Fibroblast of skin of left quadriceps (primary cell): Measurements from ENCODE around the gene TIMP2.
"Not testable (repeated sequence)": the region's sequence is repeated elsewhere in the genome, so short reads cannot be mapped to it uniquely, and the experiment has no call there.

Source experiments
- DNase-seq, 2 experiments: peaks; one replicate each; pipeline ENCODE4 v3.0.0-alpha.2; 2013; ENCODE audit warnings: low read depth in 2 of 2

Gene TIMP2

GRCh38 chr17:78956254-78956653 is 31.1 kb upstream of the TIMP2 start:
- no peak for DNase-seq

GRCh38 chr17:78954684-78955083 is 29.5 kb upstream of the TIMP2 start:
- DNase-seq: no peak

DNA sequence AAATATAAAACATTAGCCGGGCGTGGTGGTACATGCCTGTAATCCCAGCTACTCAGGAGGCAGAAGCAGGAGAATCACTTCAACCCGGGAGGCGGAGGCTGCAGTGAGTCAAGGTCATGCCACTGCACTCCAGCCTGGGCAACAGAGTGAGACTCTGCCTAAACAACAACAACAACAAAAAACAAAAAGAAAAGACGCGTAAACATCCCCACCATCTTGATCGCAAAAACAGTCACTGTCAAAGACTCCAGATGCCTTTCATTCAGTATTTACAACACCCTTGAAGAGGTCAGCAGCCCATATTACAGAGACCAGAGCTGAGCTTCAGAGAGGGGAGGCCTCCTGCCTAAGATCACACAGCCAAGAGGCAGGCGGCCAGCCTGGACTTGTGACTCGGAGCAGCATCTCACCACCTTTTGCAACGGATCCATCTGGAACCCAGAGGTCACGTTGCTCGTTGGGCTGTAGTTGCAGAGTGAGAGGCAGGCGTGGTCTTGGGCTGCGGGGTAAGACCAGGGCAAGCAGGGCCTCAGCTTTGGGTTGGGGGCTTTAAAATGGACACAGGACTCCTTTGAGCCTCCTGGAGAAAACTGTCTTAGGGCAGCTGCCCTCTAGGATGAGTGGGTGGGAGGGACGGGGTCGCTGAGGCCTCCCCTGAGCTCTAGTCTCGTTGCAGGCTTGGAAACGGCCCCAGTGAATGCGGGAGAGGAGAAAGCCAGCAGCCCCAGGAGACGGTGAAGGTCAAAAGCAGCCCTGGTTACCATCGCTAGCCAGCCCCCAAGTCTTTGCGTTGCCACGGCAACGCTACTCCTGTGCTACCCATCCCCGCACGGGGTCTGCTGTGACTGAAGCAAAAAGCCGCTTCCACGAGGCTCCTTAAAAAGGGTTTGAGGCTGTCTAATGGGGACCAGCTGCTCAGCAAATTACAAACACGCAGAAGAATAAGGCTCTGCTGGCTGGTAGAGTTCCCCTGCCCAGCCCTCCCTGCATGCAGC is 28.5 kb upstream of the TIMP2 start:
- DNase-seq: no peak

GRCh38 chr17:78952706-78953105 is 27.5 kb upstream of the TIMP2 start:
- no peak for DNase-seq

- DNase-seq: no peak
Observed at GRCh38 chr17:78951967-78952551, 26.9 kb upstream of the TIMP2 start.

GRCh38 chr17:78950870-78951269 is 25.7 kb upstream of the TIMP2 start:
- no peak for DNase-seq

DNA sequence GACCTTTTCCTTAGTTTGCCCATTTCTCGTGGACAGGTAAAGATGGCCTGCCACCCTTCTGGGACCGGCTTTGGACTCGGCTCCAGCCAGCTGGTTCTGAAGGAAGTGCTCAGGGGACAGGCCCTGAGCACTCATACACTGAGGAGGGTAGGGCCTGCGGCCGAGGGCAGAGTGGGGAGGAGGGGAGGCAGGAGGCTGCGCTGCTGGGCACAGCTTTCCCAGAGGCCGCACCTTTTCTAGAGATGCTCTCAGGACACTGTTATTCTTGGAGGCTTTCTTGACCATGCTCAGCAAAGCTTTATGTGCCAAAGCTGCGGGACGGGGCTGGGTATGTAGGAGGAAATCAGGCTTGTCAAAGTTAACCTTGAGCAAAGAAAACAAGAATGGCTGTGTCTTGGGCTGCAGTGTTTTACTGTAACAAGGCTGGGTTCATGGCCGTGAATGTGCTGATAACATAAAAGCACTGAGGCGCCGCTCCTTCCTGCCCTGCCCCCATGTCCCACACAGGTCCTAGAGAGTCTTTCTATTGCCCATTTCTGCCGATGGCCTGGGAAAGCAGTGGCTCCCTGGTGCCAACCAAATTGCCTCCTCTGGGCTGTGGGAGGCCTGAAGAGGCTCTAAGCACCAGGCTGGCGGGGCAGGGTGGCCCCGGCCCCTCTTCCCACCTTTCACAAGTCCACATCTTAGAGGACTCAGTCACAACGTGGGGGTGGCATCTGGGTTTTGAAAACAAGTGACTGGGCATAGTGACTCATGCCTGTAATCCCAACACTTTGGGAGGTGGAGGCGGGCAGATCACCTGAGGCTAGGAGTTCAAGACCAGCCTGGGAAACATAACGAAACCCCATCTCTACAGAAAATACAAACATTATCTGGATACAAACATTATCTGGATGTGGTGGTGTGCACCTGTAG is 22.3 kb upstream of the TIMP2 start:
- DNase-seq: no peak

DNA sequence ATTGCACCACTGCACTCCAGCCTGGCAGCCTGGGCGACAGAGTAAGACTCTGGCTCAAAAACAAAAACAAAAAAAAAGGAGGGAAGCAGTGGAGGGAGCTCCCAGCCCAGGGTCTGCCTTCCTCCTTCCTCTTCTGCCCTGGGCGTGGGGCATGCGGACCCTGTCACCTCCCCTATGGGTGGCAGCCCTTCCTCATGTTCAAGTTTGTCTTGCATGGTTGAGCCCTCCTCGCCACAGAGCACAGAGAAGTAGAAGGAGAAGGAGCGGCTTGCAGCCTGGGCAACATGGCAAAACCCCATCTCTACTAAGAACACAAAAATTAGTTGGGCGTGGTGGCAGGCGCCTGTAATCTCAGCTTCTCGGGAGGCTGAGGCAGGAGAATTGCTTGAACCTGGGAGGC is 21.4 kb upstream of the TIMP2 start:
- no peak for DNase-seq

DNA sequence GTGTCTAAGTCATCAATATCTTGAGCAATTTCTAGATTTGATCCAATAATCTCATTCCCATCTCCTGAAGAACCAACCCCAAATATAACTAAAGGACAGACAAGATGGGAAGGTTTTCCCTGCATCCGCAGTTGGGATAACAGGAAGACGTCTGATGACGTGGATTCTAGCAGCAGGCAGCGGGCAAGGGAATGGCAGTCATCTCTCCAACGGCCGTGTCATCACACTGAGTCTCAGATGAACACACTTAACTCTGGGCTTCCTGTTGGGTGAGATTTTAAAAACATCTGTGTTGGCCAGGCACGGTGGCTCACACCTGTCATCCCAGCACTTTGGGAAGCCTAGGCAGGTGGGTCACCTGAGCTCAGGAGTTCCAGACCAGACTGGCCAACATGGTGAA is 20.9 kb upstream of the TIMP2 start:
- DNase-seq: no peak

DNA sequence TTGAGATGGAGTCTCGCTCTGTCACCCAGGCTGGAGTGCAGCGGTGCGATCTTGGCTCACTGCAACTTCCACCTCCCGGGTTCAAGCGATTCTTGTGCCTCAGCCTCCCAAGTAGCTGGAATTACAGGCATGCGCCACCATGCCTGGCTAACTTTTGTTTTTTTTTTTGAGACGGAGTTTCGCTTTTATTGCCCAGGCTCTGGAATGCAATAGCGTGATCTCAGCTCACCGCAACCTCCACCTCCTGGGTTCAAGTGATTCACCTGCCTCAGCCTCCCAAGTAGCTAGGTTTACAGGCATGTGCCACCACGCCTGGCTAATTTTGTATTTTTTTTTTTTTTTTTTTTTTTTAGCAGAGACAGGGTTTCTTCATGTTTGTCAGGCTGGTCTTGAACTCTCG is 20.3 kb upstream of the TIMP2 start:
- DNase-seq: not testable (repeated sequence)

DNA sequence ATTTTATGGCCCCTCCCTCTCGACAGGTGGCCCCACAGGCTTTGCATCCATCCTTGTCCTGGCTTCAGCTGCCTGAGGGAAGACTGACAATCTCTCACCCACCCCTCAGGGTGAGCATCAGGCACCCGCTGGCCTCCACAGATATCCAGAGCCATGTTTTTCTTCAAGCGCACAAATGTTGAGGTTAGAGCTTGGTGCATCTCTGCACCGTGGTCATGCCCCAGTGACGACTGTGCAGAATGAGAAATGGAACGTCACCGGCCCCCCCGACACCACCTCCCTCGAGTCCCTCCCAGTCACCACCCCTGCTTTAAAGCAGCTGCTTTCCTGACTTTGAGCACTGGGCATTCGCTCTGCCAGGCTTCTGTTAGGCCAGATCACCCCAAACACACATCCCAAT is 19.8 kb upstream of the TIMP2 start:
- no peak for DNase-seq

DNA sequence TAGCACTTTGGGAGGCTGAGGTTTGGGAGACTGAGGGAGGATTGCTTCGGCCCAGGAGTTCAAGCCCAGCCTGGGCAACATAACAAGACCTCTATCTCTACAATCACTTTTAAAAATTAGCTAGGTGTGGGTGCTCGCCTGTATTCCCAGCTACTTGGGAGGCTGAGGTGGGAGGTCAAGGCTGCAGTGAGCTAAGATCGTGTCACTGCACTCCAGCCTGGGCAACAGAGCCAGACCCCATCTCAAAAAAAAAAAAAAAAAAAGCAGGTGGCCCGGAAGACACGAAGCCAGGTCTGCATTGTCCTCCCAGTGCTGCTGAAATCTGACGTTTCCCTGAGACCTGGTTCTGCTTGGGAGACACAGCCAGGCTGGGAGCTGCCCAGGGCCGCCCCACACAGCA is 18.8 kb upstream of the TIMP2 start:
- DNase-seq: no peak

DNA sequence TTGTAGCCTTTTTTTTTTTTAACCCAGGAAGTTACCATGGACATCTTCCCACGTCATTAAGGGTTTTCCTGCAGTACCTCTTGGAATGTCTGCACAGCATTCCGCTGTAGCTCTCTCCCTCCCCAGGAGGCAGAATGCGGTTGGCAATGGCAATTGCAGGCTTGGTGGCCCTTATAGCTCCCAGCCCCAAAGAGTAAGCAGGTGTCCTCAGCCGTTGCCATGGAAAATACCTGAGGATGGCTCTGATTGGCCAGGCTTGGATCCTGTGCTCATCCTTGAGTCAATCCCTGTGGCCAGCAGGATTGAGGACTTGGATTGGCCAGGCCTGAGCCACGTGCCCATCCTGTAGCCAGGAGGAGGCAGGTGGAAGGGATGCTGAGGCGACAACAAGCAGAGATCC is 15.5 kb upstream of the TIMP2 start:
- no peak for DNase-seq

GRCh38 chr17:78940258-78940657 is 15.1 kb upstream of the TIMP2 start:
- DNase-seq: no peak

- no peak for DNase-seq
Observed at GRCh38 chr17:78939615-78940014, 14.4 kb upstream of the TIMP2 start.

DNA sequence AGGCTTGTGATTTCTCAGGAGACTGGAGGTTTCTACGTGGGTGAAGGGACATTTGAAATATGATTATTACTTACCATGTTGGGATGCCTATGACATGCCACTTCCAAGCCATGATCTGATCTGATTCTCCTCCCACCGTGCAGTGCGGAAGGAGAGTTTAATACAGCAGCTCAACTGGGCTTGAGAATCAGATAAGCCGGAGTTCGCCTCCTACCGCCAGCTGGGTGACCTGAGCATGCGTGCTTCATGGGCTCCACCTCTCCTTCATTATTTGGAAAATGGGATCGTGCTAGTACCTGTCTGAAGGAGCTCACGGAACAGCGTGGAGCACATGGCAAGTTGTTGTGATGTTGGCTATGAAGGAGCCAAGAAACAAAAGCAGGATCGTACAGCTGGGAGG is 12.4 kb upstream of the TIMP2 start:
- no peak for DNase-seq

- peak; percentile 95 to 96 for DNase-seq
Observed at GRCh38 chr17:78935419-78936323, 10.5 kb upstream of the TIMP2 start.

DNA sequence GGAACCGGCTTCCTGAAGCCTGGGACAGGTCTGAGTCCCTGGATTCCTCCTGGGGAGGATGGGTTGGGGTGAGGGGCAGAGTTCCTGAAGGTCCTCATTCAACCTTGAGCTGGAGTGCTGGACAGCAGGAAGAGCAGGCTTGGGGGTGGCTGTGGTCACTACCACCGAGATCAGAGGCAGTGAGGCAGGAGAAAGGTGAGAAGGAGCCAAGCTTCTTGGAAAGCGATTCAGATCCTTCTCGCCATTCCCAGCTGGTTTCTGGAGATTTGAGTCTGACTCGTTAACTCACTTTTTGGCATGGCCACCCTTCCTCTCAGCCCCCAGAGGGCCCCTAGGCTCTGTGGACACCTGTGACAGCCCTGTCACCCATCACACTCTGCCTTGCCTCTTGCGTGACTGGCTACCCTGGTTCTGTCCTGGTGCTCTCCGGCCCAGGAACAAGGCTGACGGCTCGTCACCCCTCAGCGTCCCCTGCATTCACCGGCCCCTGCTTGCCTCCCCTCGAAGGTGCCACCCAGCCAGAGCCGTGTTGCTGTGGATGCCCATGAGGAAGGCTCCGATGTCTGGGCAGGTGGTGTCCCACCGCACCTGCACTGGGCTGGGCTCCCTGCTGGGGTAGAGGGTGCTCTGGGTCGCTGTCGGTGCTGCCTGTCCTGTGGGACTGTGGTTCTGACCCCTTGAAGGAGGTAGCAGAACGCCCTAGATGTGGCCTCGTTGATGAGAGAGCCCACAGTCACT is 9.7 kb upstream of the TIMP2 start:
- DNase-seq: no peak

DNA sequence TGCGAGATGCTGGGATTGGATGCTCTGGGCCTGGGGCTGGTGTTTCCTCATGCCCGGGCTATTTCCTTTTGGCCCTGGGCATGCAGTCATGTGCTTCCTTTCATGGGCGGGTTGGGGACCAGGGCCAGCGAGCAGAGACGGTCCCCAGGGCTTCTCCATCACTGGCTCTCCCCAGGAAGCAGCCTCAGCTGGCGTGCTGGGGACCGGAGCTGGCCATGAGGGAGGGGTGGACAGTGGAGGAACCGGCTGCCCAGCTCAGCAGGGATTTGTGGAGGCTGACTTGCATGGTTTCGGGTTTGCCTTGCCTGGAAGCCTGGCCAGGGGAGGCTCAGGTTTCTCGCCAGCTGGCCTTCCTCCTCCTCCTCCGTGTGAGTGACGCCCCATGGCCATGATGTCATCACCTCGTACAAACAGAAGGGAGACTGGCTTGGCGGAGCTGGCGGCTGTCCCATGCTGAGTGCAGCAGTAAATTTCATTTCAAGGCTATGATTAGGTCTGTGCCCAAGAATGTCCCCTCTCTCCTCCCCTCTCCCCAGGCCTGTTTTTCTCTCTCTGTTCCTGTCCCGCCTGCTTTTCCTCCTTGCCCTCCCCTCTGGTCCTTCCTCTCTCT is 8.9 kb upstream of the TIMP2 start:
- DNase-seq: peak; percentile 96 to 97
